Epithelial cell of proximal tubule (primary cell): Measurements from ENCODE around the gene HLCS. TPM values are rescaled to one million over a fixed set of nuclear protein-coding genes. Genes with fewer than 3 reads are reported as not detected.

Experiments used
- DNase-seq: peaks from one replicate; pipeline ENCODE4 v3.0.0-alpha.2; 2011; ENCODE audit warnings: low read depth
- H3K4me3 ChIP-seq: 2 replicates; pipeline ENCODE4 v1.5.1; 2011; ENCODE audit warnings: low read depth, mild to moderate bottlenecking, low read length
- total RNA-seq: library from RNA; depleted of rRNA; stranded (reverse); fragments of >200 nt; gene quantifications from 2 replicates; pipeline ENCODE4 v1.2.3, GENCODE V29; 2015
- TF ChIP-seq, protein P1 (sequence below): conservative IDR thresholded peaks from 2 replicates; pipeline ENCODE4 v1.5.1; 2012; ENCODE audit warnings: low read depth, mild to moderate bottlenecking, low read length

Gene HLCS
- total RNA-seq, 1 donor from 2014 or later: 21.0 TPM

DNA sequence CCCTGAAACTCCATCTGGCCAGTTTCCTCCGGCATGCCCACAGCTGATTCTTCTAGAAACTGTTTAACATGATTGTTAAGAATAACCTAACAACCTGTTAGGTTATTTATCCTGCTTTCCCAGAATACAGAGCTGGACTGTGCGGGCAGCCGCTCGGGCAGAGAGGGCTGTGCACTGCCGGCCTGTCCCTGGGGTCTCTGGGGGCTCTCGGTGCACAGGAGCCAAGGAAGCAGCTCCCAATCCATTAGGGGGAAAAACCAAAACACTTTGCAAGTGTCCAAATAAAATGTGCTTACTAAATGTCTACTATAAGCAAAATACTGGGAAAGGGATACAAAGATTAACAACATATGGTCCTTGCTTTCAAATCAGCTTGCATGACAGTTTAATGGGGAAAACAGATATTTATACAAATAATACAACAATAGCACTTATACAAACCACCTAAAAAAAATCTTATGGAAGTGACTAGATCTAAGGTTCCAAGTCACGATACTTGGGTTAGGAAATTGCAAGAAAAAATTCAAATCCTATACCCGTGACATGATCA lies 50.7 kb downstream of the HLCS start:
- TF ChIP-seq, protein P1, sequence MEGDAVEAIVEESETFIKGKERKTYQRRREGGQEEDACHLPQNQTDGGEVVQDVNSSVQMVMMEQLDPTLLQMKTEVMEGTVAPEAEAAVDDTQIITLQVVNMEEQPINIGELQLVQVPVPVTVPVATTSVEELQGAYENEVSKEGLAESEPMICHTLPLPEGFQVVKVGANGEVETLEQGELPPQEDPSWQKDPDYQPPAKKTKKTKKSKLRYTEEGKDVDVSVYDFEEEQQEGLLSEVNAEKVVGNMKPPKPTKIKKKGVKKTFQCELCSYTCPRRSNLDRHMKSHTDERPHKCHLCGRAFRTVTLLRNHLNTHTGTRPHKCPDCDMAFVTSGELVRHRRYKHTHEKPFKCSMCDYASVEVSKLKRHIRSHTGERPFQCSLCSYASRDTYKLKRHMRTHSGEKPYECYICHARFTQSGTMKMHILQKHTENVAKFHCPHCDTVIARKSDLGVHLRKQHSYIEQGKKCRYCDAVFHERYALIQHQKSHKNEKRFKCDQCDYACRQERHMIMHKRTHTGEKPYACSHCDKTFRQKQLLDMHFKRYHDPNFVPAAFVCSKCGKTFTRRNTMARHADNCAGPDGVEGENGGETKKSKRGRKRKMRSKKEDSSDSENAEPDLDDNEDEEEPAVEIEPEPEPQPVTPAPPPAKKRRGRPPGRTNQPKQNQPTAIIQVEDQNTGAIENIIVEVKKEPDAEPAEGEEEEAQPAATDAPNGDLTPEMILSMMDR: no peak
- H3K4me3 ChIP-seq: no peak overlapping the region
- no peak for DNase-seq

DNA sequence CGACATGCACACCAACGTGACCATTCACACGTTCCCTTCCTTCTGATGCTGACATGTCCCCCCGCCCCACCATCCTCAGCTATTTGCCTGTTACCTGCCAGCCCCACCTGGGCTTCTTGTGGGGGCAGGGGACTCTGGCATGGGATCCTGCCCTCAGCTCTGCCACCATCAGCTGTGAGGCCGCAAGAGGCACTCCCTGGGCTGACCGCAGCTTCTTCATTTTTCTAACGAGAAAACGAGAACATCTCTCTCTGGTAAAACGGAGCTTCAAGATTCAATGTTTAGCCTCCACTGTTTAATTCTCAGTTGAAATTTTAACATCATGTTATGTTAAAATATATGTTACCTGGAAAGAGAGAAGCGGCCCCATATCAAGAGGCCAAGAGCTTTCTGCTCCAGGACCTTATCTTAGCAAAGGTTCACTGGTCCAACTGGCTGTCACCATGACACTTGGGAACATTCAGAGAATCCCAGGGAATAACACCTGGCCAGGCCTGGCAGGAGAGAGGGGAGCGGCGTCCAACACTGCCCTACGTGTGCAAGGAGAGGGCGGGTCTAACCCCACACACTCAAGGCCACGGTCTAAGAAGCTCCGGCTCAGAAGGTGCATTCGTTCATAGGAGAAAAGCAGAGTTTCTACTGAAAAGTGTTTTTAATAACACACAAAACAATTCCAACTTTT lies 51.3 kb downstream of the HLCS start:
- TF ChIP-seq, protein P1: no peak
- no peak overlapping the region for H3K4me3 ChIP-seq
- DNase-seq: no peak

- no peak for DNase-seq
- TF ChIP-seq, protein P1: no peak
- H3K4me3 ChIP-seq: no peak overlapping the region
Measured at GRCh38 chr21:36914244-36915013, 52.0 kb downstream of the HLCS start.

- H3K4me3 ChIP-seq: no peak overlapping the region
- DNase-seq: no peak
- TF ChIP-seq, protein P1: no peak
Measured at GRCh38 chr21:36913247-36914169, 53.0 kb downstream of the HLCS start.

DNA sequence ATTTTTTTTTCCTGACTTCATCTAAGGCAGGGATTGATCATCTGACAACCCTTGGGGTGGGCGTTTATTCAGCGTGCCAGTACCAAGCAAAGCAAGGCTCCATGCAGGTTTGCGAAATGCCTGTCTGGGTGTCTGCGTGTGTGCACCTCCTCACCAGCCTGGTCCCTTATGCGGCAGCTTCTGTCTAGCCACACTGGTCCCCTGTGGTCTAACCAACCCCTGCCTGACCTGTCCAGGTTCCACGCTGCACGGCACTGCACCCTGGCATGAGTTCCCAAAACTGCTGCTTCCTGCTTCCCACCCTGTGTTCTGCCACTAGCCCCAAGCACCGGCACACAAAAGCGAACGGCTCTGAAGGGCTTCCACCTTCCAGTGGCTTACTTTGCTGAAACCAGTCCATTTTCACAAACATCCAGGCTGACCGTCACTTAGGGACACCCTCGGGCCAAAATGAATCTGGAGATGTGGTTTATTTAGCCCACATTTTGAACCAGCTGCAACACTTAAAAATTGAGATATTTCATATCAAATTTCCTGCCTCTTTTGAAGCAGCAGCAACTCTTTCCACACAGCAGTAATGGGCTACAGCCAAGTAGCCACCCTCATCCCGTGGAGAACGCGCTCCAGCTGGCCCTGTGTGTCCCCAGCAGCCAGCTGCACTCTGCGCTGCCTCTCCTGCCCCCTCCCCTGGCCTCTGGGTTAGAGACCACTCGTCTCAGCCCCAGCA lies 55.7 kb downstream of the HLCS start:
- no peak overlapping the region for H3K4me3 ChIP-seq
- TF ChIP-seq, protein P1: no peak
- no peak for DNase-seq

DNA sequence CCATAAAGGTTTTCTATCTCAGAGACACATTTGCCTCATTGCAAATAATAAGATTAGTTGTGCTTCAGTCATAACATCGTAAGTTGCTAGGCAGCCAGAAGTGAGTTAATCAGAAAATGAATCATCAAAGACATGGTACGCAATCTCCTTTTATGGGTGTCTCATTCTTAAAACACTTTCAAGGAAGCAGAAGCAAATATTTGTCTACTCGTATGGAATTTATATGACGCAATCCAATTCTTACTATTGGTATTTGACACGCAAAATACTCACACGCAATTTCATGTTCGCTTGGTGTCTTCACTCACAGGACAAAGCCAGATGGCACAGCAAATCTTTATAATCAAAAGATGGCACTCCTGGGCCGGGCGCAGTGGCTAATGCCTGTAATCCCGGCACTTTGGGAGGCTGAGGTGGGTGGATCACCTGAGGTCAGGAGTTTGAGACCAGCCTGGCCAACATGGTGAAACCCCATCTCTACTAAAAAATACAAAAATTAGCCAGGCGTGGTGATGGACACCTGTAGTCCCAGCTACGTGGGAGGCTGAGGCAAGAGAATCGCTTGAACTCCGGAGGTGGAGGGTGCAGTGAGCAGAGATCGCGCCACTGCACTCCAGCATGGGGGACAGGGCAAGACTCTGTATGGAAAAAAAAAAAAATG lies 56.4 kb downstream of the HLCS start:
- TF ChIP-seq, protein P1: no peak
- peak; percentile 52 for DNase-seq

More for the DNA sequence above, 56.4 kb downstream of the HLCS start:
- no peak overlapping the region for H3K4me3 ChIP-seq
